H1 (cell line): ENCODE results near the gene SHC1. TPM values are rescaled to one million over a fixed set of nuclear protein-coding genes. Genes with fewer than 3 reads are reported as not detected.

Experiments used
- CTCF ChIA-PET: fragments of 300-600 bp; sonication (Branson Sonifier 250); formaldehyde crosslinking; loops from one replicate; lab custom pipeline; 2021; ENCODE audit not compliant: partially characterized antibody; lab: Charles Lee
- POLR2A ChIA-PET: fragments of 300-600 bp; sonication (Branson Sonifier 250); formaldehyde crosslinking; loops from one replicate; lab custom pipeline; 2021; ENCODE audit warnings: inconsistent platforms; ENCODE audit not compliant: partially characterized antibody; lab: Charles Lee
- DNase-seq, 2 experiments: peaks; one replicate each; pipeline versions ENCODE4 v3.0.0 to v3.0.0-alpha.2; 2010 to 2022; ENCODE audit warnings: low spot score in 2 of 2, low read depth in 1 of 2, mixed read lengths in 1 of 2
- FAIRE-seq: peaks from 2 replicates; lab custom pipeline; 2011; peaks lifted over from hg19 to GRCh38; lab: Jason Lieb, UNC
- H2AFZ ChIP-seq: 2 replicates; pipeline ENCODE4 v1.8.1; 2012; ENCODE audit warnings: low read length, inconsistent platforms
- H2AK5ac ChIP-seq: 2 replicates; pipeline ENCODE4 v1.6.1; 2013; ENCODE audit warnings: low read depth, low read length
- H2BK120ac ChIP-seq: replicated peaks from 2 replicates; pipeline ENCODE3; 2013; ENCODE audit warnings: low read depth, low read length, inconsistent platforms
- H2BK12ac ChIP-seq: 2 replicates; pipeline ENCODE4 v1.6.1; 2013; ENCODE audit warnings: low read depth, low read length
- H2BK15ac ChIP-seq: 2 replicates; pipeline ENCODE4 v1.6.1; 2013; ENCODE audit warnings: low read length
- H2BK20ac ChIP-seq: 2 replicates; pipeline ENCODE4 v1.6.1; 2013; ENCODE audit warnings: low read length
- H2BK5ac ChIP-seq: 2 replicates; pipeline ENCODE4 v1.6.1; 2013; ENCODE audit warnings: low read depth, low read length
- H3K14ac ChIP-seq: 2 replicates; pipeline ENCODE4 v1.6.1; 2013; ENCODE audit warnings: inconsistent platforms; ENCODE audit not compliant: insufficient read length
- H3K18ac ChIP-seq: 2 replicates; pipeline ENCODE4 v1.6.1; 2013; ENCODE audit warnings: low read length; ENCODE audit errors: extremely low read depth
- H3K23ac ChIP-seq: 2 replicates; pipeline ENCODE4 v1.6.1; 2013; ENCODE audit warnings: inconsistent platforms; ENCODE audit not compliant: insufficient read length
- H3K23me2 ChIP-seq: 2 replicates; pipeline ENCODE4 v1.6.1; 2013; ENCODE audit warnings: low read depth, low read length
- H3K27ac ChIP-seq: 2 replicates; pipeline ENCODE4 v1.6.1; 2011; ENCODE audit warnings: low read depth, low read length, inconsistent platforms
- H3K27me3 ChIP-seq, 4 experiments: replicated peaks in 1 of 4; 1 replicate in 1 of 4; 2 replicates in 3 of 4; pipeline versions ENCODE4 v1.6.1 to v1.8.1; 2011 to 2013; ENCODE audit warnings: low read length in 3 of 4, mild to moderate bottlenecking in 3 of 4, inconsistent platforms in 2 of 4, mixed read lengths in 2 of 4, moderate library complexity in 1 of 4; ENCODE audit not compliant: control insufficient read depth in 3 of 4, insufficient read depth in 3 of 4; ENCODE audit errors: extremely low read depth in 1 of 4
- H3K36me3 ChIP-seq, 4 experiments: 2 replicates each; pipeline versions ENCODE4 v1.6.1 to v1.8.1; 2011 to 2013; ENCODE audit warnings: mild to moderate bottlenecking in 4 of 4, low read length in 3 of 4, moderate library complexity in 2 of 4, control low read depth in 1 of 4, inconsistent platforms in 1 of 4; ENCODE audit not compliant: insufficient read depth in 4 of 4, control insufficient read depth in 2 of 4
- H3K4ac ChIP-seq: replicated peaks from 2 replicates; pipeline ENCODE3; 2013; ENCODE audit warnings: low read length, low read depth, mixed read lengths, inconsistent platforms; ENCODE audit not compliant: insufficient read length
- H3K4me1 ChIP-seq, 4 experiments: replicated peaks in 1 of 4; 1 replicate in 1 of 4; 2 replicates in 3 of 4; pipeline versions ENCODE4 v1.6.1 to v1.8.1; 2011 to 2013; ENCODE audit warnings: low read length in 3 of 4, inconsistent platforms in 2 of 4, mixed read lengths in 1 of 4; ENCODE audit not compliant: insufficient read depth in 4 of 4, control insufficient read depth in 3 of 4
- H3K4me2 ChIP-seq, 2 experiments: 2 replicates each; pipeline versions ENCODE4 v1.6.1 to v1.8.1; 2011 to 2013; ENCODE audit warnings: low read depth in 2 of 2, low read length in 2 of 2, control low read depth in 1 of 2, inconsistent platforms in 1 of 2, mild to moderate bottlenecking in 1 of 2; ENCODE audit not compliant: insufficient read depth in 1 of 2
- H3K4me3 ChIP-seq, 4 experiments: fragments of 200-600, 300-600 bp in 1 of 4; sonication (generic), shearing (Covaris generic), sonication (Bioruptor Twin) in 1 of 4; 2 replicates each; pipeline versions ENCODE4 v1.5.1 to v1.8.1; 2011 to 2016; ENCODE audit warnings: low read length in 4 of 4, low read depth in 3 of 4, control low read depth in 2 of 4, inconsistent platforms in 2 of 4, mild to moderate bottlenecking in 2 of 4, mixed read lengths in 1 of 4, moderate library complexity in 1 of 4; ENCODE audit not compliant: insufficient read depth in 2 of 4; ENCODE audit errors: extremely low read depth in 1 of 4
- H3K56ac ChIP-seq: replicated peaks from 2 replicates; pipeline ENCODE3; 2013; ENCODE audit warnings: low read depth, mild to moderate bottlenecking, mixed read lengths, low read length, inconsistent platforms; ENCODE audit not compliant: insufficient read length
- H3K79me1 ChIP-seq: 2 replicates; pipeline ENCODE4 v1.6.1; 2013; ENCODE audit warnings: low read depth, low read length, control low read depth
- H3K79me2 ChIP-seq, 2 experiments: 2 replicates each; pipeline versions ENCODE4 v1.6.1 to v1.8.1; 2012 to 2013; ENCODE audit warnings: low read length in 2 of 2, mild to moderate bottlenecking in 2 of 2, inconsistent platforms in 1 of 2; ENCODE audit not compliant: insufficient read depth in 2 of 2, control insufficient read depth in 1 of 2
- H3K9ac ChIP-seq, 4 experiments: replicated peaks in 1 of 4; 1 replicate in 1 of 4; 2 replicates in 3 of 4; pipeline versions ENCODE4 v1.6.1 to v1.8.1; 2011 to 2013; ENCODE audit warnings: low read depth in 3 of 4, low read length in 3 of 4, control low read depth in 2 of 4, mild to moderate bottlenecking in 2 of 4, moderate library complexity in 2 of 4, inconsistent platforms in 1 of 4; ENCODE audit errors: extremely low read depth in 1 of 4
- H3K9me3 ChIP-seq, 2 experiments: 2 replicates each; pipeline versions ENCODE4 v1.6.1 to v1.8.1; 2012 to 2013; ENCODE audit warnings: mild to moderate bottlenecking in 2 of 2, moderate library complexity in 2 of 2, control low read depth in 1 of 2, inconsistent platforms in 1 of 2, low read depth in 1 of 2, low read length in 1 of 2, mixed read lengths in 1 of 2; ENCODE audit not compliant: insufficient read depth in 2 of 2
- H4K20me1 ChIP-seq, 2 experiments: replicated peaks in 1 of 2; 2 replicates each; pipeline versions ENCODE3 to v1.8.1; 2011 to 2013; ENCODE audit warnings: inconsistent platforms in 2 of 2, low read length in 2 of 2, mild to moderate bottlenecking in 1 of 2; ENCODE audit not compliant: insufficient read depth in 2 of 2, control insufficient read depth in 1 of 2
- H4K5ac ChIP-seq: 2 replicates; pipeline ENCODE4 v1.6.1; 2013; ENCODE audit warnings: low read length, low read depth, mixed read lengths, inconsistent platforms; ENCODE audit not compliant: insufficient read length
- H4K8ac ChIP-seq: 2 replicates; pipeline ENCODE4 v1.8.0; 2013; ENCODE audit warnings: mild to moderate bottlenecking, moderate library complexity, low read length, inconsistent platforms; ENCODE audit not compliant: insufficient read depth; ENCODE audit errors: extremely low read depth
- H4K91ac ChIP-seq: replicated peaks from 2 replicates; pipeline ENCODE3; 2013; ENCODE audit warnings: low read length, mixed read lengths, inconsistent platforms; ENCODE audit not compliant: insufficient read length
- BRCA1 ChIP-seq: IDR thresholded peaks from 2 replicates; pipeline ENCODE4 v1.6.1; 2012; ENCODE audit warnings: low read depth, low read length, improper control_type of control experiment
- CBX5 ChIP-seq: fragments of 300-800, 300-1000 bp; sonication (generic); IDR thresholded peaks from 2 replicates; pipeline ENCODE4 v1.7.1; 2016; ENCODE audit warnings: antibody characterized with exemption, low read length, low read depth
- CTCF ChIP-seq, 3 experiments: IDR thresholded peaks; 1 replicate in 2 of 3; 2 replicates in 1 of 3; pipeline versions ENCODE4 v1.5.1 to v1.6.1; 2011; ENCODE audit warnings: low read length in 3 of 3, mild to moderate bottlenecking in 3 of 3, inconsistent platforms in 2 of 3, low read depth in 1 of 3, moderate library complexity in 1 of 3; ENCODE audit not compliant: insufficient read depth in 1 of 3; ENCODE audit errors: control extremely low read depth in 1 of 3
- EP300 ChIP-seq, 2 experiments: IDR thresholded peaks; 1 replicate in 1 of 2; 2 replicates in 1 of 2; pipeline ENCODE4 v1.6.1; 2011 to 2012; ENCODE audit warnings: low read depth in 2 of 2, low read length in 2 of 2, mild to moderate bottlenecking in 2 of 2, borderline replicate concordance in 1 of 2, inconsistent platforms in 1 of 2, moderate library complexity in 1 of 2
- GABPA ChIP-seq: IDR thresholded peaks from 2 replicates; pipeline ENCODE4 v1.6.1; 2011; ENCODE audit warnings: mild to moderate bottlenecking, low read length, moderate library complexity, borderline replicate concordance; ENCODE audit not compliant: insufficient read depth
- RFX5 ChIP-seq: IDR thresholded peaks from 2 replicates; pipeline ENCODE4 v1.6.1; 2011; ENCODE audit warnings: low read depth, low read length, improper control_type of control experiment, borderline replicate concordance
- WGBS, 2 experiments: shearing (Covaris generic) in 1 of 2; methylation state at CpG; one replicate each; pipeline versions ENCODE4 v1.1.6 to v1.1.7; 2013 to 2015; ENCODE audit warnings: low lambda C conversion rate in 2 of 2, mixed read lengths in 2 of 2, inconsistent platforms in 1 of 2, low coverage in 1 of 2, missing lambda C conversion rate in 1 of 2; ENCODE audit not compliant: insufficient replicate concordance in 2 of 2, insufficient coverage in 1 of 2, insufficient read length in 1 of 2; ENCODE audit errors: extremely low coverage in 1 of 2, missing lambda C conversion rate in 1 of 2; 5-methylcytosine and 5-hydroxymethylcytosine counted together
- polyA plus RNA-seq, 7 experiments: library from polyadenylated mRNA; depleted of rRNA in 3 of 7; stranded (reverse) in 5 of 7; unstranded in 2 of 7; fragments of >200 nt in 5 of 7; fragments of 200-250 nt in 2 of 7; gene quantifications; 1 replicate in 5 of 7; 2 replicates in 1 of 7; 4 replicates in 1 of 7; pipeline versions ENCODE4 v1.2.1 to v1.2.3, GENCODE V29; 2011 to 2013; ENCODE audit warnings: missing spikeins in 2 of 7, mixed read lengths in 2 of 7
- total RNA-seq: library from RNA; stranded (reverse); fragmentation: NEBNext Ultra II Directional; extraction: Animal tissue kit (Norgen Biotek cat#: 25700); gene quantifications from 2 replicates; pipeline ENCODE4 v1.2.1, GENCODE V29; 2021
- TF ChIP-seq, protein P1 (sequence below): IDR thresholded peaks from 2 replicates; pipeline ENCODE4 v1.6.1; 2012; ENCODE audit warnings: inconsistent platforms

The SHC1 gene
- total and polyA plus RNA-seq, 2 of the 8 experiments (the other 6 are each of a cell fraction or from before 2014, with no cell fraction given), result 177 to 212 TPM

- no peak overlapping the region for H3K23ac ChIP-seq
- peak overlapping the region; percentile 40; the same call in 1 of the 2 replicates for H4K8ac ChIP-seq
- H2AK5ac ChIP-seq, result no peak overlapping the region
- WGBS, 2 experiments, result 3% methylated on average over 5 of the region's 38 CpGs; no CpG with 5 or more reads in 1 of the 2 experiments
- H2BK12ac ChIP-seq, result peak overlapping the region; percentile 80
- no peak overlapping the region for H3K14ac ChIP-seq
- DNase-seq (peak; percentile 97 to 99), FAIRE-seq (no peak)
- ChIA-PET CTCF (interaction anchor here (1.3 to 14.0 kb wide), 8 partner anchors 13 to 90 kb away, joined by 4 to 334 read pairs (median 112); partner anchors contain the start of genes CKS1B, EFNA4, FLAD1 and PBXIP1), POLR2A (interaction anchor here (0.6 to 42.8 kb wide), 7 partner anchors 14 to 535 kb away, joined by 3 to 702 read pairs (median 4); partner anchors contain the start of genes CKS1B, EFNA3, EFNA4 and FLAD1)
- peaks cover 7% of the 10 kb centered on the region for H3K79me1 ChIP-seq
- peak overlapping the region; percentile 60; the same call in 1 of the 2 replicates for H3K18ac ChIP-seq
- H3K23me2 ChIP-seq, result peaks cover 18% of the 10 kb centered on the region; the same call in 1 of the 2 replicates
- no peak overlapping the region; the same call in 1 of the 2 replicates for H3K27ac ChIP-seq
- H3K79me2 ChIP-seq, result peaks cover 0 to 38% of the 10 kb centered on the region in 2 experiments; a peak in 2 of 4 replicates
- peak overlapping the region; percentile 79 to 87 for H3K4me2 ChIP-seq
- H2BK5ac ChIP-seq, result peak overlapping the region; percentile 87
- H3K4me3 ChIP-seq, result peak overlapping the region; percentile 62 to 87 (median 70)
- no peak overlapping the region for H4K91ac ChIP-seq
- peaks cover 6 to 18% (median 14%) of the 10 kb centered on the region in 4 experiments for H3K4me1 ChIP-seq
- no peak overlapping the region for H2BK120ac ChIP-seq
- H2AFZ ChIP-seq, result no peak overlapping the region
- peak overlapping the region; percentile 20 for H4K5ac ChIP-seq
- H3K9ac ChIP-seq, result peak overlapping the region in 2 of 4 experiments; percentile 43 to 60; a peak in 2 of 7 replicates
- peaks cover 0 to 2% (median 0%) of the 10 kb centered on the region in 4 experiments; a peak in 2 of 8 replicates for H3K36me3 ChIP-seq
- H3K27me3 ChIP-seq, result no peaks in the 10 kb centered on the region
- H4K20me1 ChIP-seq, result peaks cover 0 to 9% of the 10 kb centered on the region in 2 experiments
- no peak overlapping the region for H2BK20ac ChIP-seq
- no peaks in the 10 kb centered on the region for H3K9me3 ChIP-seq
- no peak overlapping the region for H2BK15ac ChIP-seq
- no peak overlapping the region for H3K4ac ChIP-seq
- H3K56ac ChIP-seq, result no peak overlapping the region
- TF ChIP-seq EP300 (IDR thresholded peaks at IDR 0.05; ENCODE audit: borderline replicate concordance in 1 of 2, low read depth in 2 of 2, low read length in 2 of 2), result no peak; a peak in 1 of 3 replicates
- no peak for TF ChIP-seq CBX5
- no peak for TF ChIP-seq BRCA1
- no peak for TF ChIP-seq RFX5
- TF ChIP-seq CTCF (IDR thresholded peaks at IDR 0.05; ENCODE audit: control extremely low read depth in 1 of 3, insufficient read depth in 1 of 3, low read depth in 1 of 3, low read length in 3 of 3), result peak in 2 of 3 experiments; percentile 20 to 29; a peak in 2 of 4 replicates
- TF ChIP-seq GABPA, result no peak
- TF ChIP-seq, protein P1, sequence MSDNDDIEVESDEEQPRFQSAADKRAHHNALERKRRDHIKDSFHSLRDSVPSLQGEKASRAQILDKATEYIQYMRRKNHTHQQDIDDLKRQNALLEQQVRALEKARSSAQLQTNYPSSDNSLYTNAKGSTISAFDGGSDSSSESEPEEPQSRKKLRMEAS, result no peak; the same call in 1 of the 2 replicates
Measured at GRCh38 chr1:155001675-155002463, 31.3 kb upstream of the SHC1 start.
